ENCODE measurements around the gene TNFRSF21.
"Not testable (repeated sequence)": the region's sequence is repeated elsewhere in the genome, so short reads cannot be mapped to it uniquely, and the experiment has no call there.

Gene TNFRSF21

DNA sequence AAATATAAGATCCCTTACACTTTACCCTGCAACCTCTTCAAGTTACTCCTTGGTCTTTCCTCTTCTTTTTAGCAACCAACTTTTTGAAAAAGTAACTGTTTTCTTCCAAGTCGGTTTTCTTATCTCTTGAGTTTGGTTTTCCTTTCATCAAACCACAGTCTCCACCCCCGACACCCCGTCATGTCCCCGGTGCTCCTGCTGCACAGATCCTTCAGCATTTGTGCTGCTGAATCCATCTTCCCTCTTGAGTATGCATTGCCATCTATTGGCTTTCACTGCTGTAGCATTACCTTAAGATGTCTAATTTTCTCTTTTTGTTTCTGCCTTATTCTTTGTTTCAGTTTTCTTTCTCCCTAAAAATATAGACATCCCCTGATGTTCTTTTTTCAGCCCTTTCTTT lies 11.9 kb upstream of the TNFRSF21 start:
- no peak for DNase-seq

- peak; percentile 65 for DNase-seq
These were observed 10.2 kb upstream of the TNFRSF21 start for GRCh38 chr6:47319867-47320266.

GRCh38 chr6:47319382-47319781 lies 9.7 kb upstream of the TNFRSF21 start:
- DNase-seq: no peak

DNA sequence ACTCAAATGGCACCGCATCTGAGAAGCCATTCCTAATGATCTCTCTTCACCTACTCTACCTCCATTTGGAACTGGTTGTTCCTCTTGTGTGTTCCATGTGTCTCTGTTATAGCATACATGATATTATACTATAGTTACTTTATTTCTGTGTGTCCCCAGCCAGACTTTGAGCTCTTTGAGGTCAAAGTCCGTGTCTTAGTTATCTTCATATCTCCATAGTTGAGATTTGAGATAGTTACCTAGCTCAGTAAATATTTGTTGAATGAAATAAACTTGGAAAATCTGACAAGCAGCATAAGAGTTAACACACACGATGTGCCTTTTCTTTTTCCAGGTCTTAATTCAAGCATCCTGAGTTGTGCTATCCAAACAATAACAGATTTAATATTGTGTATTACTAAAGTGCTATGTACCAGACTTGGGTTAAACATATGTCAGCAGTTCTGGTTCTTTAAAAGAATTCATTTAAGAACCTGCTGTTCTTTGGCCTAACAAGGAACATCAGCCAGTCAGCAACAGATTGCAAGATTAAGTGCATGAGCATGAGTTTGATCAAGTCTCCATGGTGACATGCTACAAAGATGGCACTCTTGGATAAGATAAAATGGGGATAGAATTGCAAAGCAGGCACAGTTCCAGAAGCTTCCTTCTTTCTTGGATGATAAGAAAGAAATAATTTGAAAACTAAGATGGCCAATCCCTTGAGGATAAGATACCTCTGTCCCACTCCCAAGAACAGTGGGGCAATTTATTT lies 8.7 kb upstream of the TNFRSF21 start:
- no peak for DNase-seq

GRCh38 chr6:47315181-47315580 lies 5.5 kb upstream of the TNFRSF21 start:
- not testable (repeated sequence) for DNase-seq

DNA sequence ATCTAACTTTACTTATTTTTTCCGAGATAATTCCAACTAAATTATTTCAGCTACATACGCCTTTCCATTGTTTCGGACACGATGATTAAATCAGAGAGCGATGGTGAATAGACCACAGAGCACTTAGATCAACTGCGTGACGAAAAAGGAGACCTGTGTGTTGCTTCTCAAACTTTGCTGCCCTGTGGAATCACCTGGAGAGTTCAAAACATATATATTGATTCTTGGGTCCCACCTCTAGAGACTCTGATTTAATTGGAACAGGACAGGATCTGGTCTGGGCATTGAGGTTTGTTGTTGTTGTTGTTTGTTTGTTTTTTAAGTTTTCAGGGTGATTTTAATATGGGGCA lies 401 bp upstream of the TNFRSF21 start:
- DNase-seq: no peak

DNA sequence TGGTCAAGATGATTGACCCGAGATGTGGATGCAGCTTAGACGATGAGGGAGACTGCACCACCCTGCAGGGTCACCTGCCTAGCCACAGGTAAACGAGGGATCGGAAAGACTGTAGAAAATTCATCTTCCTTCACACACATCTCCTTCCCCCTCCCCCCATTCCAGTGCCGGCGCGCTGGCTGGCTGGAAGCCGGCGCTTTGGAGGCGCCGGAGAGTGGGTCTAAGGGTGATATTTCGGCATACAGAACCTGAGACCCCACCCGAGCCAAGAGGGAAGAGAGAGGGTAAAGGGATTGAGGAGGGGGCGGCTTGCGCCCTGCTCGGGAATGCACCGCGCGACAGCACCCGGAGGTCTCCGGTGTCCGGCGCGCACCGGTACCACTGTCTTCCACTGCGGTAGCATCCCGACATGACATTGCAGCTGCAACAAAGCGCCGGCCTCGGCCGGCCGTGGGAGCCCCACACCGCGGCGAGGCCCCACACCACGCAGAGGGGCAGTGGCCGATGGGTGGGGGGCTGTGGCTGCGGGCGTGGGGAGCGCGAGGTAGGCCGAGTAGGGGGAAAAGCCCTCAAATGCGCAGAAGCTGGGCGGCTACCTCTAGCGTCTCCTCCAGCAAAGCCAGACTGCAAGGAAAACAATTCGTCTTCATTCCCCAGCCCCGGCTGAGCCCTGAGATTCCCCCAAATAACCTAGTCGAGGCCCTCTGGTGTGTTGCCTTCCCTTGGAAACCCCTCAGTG lies 984 bp downstream of the TNFRSF21 start:
- DNase-seq: no peak

DNA sequence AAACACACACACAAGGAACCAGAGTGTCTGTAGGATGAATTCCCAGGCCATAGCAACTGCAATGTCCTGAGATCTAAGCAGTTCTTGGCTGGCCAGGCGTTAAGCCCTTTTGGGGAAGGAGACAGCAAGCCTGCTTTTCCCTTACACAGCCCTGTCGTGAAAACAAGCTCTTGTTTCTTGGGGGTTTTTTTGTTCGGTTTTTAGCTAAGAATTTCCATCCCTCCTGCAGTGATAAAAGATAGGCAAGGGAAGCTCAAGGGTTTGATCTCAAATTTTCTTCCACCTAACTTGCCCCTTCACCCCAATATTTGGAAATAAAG lies 1.5 kb downstream of the TNFRSF21 start:
- DNase-seq: no peak

DNA sequence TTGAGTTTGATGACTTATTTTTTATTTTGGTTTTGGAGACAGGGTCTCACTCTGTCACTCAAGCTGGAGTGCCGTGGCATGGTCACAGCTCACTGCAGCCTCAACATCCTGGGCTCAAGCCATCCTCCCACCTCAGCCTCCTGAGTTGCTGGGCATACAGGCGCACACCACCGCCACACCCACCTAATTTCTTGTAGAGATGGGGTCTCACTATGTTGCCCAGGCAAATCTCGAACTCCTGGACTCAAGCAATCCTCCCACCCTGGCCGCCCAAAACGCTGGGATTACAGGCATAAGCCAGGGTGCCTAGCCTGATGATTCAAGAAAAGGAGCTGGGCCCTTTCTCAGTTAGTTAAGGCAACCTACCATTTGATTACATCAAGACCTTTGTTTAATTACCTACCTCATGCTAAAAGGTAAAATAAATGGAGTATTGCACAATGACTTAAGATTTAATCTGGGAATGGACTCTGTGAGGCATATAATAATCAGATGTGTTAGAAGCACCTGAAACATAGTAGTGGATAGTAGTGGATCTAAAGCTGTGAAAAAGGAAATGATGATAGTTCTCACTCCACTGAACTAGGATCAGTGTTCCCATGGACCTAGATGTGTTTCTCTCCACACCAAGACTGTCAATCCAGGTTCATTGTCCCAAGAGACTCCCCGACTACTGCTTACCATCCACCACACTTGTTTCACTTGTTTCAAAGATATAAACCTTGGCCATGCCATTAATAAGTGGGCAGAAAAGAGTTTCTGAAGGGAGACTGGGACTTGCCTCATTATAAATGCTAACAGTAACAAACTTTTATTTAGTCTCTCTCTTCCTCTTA lies 2.1 kb downstream of the TNFRSF21 start:
- DNase-seq: no peak

- DNase-seq: no peak
These were observed 2.8 kb downstream of the TNFRSF21 start for GRCh38 chr6:47306887-47307286.

DNA sequence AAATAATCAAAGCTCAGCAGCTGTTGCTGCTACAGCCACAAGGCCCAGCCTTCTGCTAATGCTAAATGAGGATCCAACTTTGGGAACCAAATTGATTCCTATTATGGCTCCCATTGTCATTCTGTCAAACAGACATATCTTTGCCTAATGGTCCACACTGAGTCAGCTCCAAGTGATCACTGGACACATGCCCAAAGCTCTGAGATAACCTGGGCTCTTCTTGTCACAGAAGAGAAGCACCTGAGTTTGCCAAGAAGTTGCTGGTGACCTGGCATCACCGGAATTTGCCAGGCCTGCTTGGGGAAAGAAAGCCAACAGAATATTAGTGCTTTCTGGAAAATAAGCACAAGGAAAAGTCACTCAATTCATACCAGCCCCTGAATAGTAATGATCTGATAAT lies 5.8 kb downstream of the TNFRSF21 start:
- no peak for DNase-seq

DNA sequence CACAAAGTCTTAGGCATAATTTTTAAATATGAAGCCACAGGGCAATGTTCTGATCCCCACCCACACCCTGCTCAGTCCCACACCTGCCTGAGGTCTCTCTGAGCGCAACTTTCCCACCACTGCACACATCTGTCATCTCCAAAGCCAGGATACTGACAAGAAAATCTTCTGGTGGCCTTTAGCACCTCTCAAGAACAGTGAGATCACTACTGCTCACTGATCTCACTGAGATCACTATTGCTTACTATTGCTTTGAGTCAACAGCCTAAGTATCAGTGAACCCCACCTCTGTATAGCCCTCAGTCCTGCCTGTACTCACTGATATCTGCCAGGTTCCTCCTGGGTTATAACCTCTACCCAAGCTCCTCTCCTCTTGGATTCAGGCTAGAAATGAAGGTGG lies 6.4 kb downstream of the TNFRSF21 start:
- no peak for DNase-seq

- no peak for DNase-seq
These were observed 7.7 kb downstream of the TNFRSF21 start for GRCh38 chr6:47302043-47302442.

DNA sequence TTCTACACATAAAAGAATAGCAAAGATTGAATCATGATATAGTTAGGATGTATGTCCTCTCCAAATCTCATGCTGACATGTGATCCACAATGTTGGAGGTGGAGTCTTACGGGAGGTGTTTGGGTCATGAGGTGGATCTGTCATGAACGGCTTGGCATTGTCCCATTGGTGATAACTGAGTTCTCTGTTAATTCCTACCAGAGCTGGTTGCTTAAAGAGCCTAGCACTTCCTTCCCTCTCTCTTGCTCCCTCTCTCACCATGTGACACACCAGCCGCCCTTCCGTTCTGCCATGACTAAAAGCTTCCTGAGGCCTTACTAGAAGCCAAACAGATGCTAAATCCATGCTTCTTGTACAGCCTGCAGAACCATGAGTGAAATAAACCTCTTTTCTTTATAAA lies 8.3 kb downstream of the TNFRSF21 start:
- no peak for DNase-seq

- no peak for DNase-seq
These were observed 9.3 kb downstream of the TNFRSF21 start for GRCh38 chr6:47300417-47300816.

DNA sequence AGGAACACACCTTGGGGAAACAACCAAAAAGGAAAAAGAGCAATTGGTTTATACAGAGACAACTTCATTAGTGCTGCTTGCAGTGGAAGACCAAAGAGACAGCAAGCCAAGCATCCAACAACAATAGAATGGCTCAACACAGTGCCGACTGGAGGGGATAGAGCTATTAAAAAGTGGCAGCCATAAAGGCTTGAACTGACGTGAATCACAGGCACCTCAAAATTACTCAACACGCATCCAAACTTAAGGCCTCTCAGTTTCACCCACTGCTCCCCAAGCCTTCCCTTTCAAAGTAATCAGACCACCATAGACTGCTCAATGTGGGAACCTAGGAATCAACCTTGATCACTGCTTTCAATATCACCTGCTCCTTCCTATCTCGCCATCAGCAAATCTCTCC lies 9.7 kb downstream of the TNFRSF21 start:
- no peak for DNase-seq

DNA sequence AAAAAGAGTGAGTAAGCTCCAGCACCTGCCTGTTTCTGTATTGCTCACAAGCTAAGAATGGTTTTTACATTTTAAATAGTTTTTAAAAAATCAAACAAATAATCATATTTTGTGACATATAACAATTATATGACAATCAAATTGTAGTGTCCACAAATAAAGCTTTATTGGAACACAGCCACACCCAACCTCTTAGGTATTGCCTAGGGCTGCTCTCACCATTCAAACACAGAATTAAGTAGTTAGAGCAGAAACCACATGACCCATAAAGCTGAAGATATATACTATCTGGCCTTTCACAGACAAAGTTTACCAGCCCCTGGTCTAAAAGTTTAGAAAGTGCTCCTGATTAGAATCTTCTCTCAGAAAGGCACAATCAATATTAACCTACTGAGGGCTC lies 11.2 kb downstream of the TNFRSF21 start:
- no peak for DNase-seq

- no peak for DNase-seq
These were observed 14.7 kb downstream of the TNFRSF21 start for GRCh38 chr6:47294990-47295389.

DNA sequence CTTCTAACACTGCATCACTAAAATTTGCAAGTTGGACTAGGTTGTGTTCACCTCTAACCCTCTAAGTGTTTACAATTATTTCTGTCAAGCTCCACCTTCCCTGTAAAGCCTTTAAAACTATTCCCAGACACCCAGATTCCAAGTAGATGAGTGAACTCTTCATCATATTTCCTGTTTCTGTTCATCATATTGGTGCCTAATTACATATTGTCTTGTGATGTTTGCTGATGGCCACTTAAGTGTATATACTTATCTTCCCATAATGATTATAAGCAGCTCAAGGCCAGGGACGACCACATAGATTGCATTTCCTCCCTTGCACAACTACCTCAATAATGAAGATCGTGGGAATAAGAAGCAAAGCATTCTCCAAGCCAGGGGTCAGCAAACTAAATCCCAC lies 16.8 kb downstream of the TNFRSF21 start:
- DNase-seq: no peak

- no peak for DNase-seq
These were observed 17.7 kb downstream of the TNFRSF21 start for GRCh38 chr6:47292027-47292426.

DNA sequence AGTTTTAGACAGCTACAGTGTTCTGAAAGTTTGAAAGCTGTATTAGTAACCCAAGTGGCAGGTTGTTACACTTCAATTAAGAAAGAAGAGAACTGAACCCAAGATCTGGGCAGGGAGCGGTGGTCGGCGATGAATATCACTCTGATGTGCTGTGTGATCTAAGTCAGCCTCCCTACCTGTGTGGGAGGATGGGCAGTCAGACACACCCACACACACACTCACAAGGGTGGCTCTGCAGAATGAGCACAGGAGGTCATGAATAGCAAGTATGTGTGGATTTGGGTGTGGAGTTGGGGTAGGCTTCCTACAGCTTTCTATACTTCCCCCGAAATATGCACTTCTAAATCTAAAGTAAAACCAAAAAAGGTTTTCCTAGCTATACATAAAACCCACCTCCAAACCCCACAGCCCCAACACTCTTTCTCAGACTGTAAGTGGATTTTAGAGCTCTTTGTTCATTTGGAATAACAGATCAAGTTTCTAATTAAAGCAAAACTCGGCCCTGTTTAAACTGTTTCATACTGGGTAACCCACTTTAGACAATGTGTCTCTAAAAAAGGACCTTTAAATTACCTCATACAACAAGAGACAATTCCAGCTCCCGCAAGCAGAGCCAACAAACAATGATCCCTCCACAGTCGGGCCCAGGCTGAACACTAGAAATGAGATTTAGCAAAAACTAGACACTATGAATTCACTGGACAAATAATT lies 19.4 kb downstream of the TNFRSF21 start:
- DNase-seq: no peak

- DNase-seq: no peak
These were observed 21.2 kb downstream of the TNFRSF21 start for GRCh38 chr6:47288267-47289090.

Data from islet precursor cell (in vitro differentiated cells).